GM18873 (cell line): Measurements from ENCODE around the gene USP17L20.
"Not testable (repeated sequence)": the region's sequence is repeated elsewhere in the genome, so short reads cannot be mapped to it uniquely, and the experiment has no call there.

ENCODE experiments used
- ATAC-seq: cut with Tn5 transposase; IDR thresholded peaks from one replicate; pipeline ENCODE4 v1.9.1; 2021; ENCODE audit warnings: mild to moderate bottlenecking, moderate library complexity, moderate number of reproducible peaks; ENCODE audit not compliant: unreplicated experiment, low FRiP score

The USP17L20 gene

GRCh38 chr4:9257824-9258223 is at the start of gene USP17L20:
Gene USP17L20 (plus strand): TSS chr4:9258124. CDS start chr4:9258124, 0 bp downstream.
- not testable (repeated sequence) for ATAC-seq

GRCh38 chr4:9210357-9210756 is 47.6 kb upstream of the USP17L20 start, which contains the start of gene USP17L10:
Gene USP17L10 (plus strand): TSS chr4:9210657. CDS start chr4:9210657, 0 bp downstream.
- not testable (repeated sequence) for ATAC-seq

- not testable (repeated sequence) for ATAC-seq
Observed at GRCh38 chr4:9214701-9215100, 43.2 kb upstream of the USP17L20 start.

- not testable (repeated sequence) for ATAC-seq
Observed at GRCh38 chr4:9215105-9215504, 42.8 kb upstream of the USP17L20 start, which contains the start of gene USP17L11. Gene USP17L11 (plus strand): TSS chr4:9215405. CDS start chr4:9215405, 0 bp downstream.

GRCh38 chr4:9219852-9220251 is 38.1 kb upstream of the USP17L20 start, which contains the start of gene USP17L12:
Gene USP17L12 (plus strand): TSS chr4:9220152. CDS start chr4:9220152, 0 bp downstream.
- not testable (repeated sequence) for ATAC-seq

GRCh38 chr4:9224596-9224995 is 33.3 kb upstream of the USP17L20 start, which contains the start of gene USP17L13:
Gene USP17L13 (plus strand): TSS chr4:9224896. CDS start chr4:9224896, 0 bp downstream.
- not testable (repeated sequence) for ATAC-seq

- ATAC-seq: not testable (repeated sequence)
Observed at GRCh38 chr4:9230249-9230648, 27.7 kb upstream of the USP17L20 start.

- ATAC-seq: not testable (repeated sequence)
Observed at GRCh38 chr4:9234085-9234484, 23.8 kb upstream of the USP17L20 start, which contains the start of gene USP17L15. Gene USP17L15 (plus strand): TSS chr4:9234385. CDS start chr4:9234385, 0 bp downstream.

- not testable (repeated sequence) for ATAC-seq
Observed at GRCh38 chr4:9238461-9238860, 19.5 kb upstream of the USP17L20 start.

- not testable (repeated sequence) for ATAC-seq
Observed at GRCh38 chr4:9243579-9243978, 14.3 kb upstream of the USP17L20 start, which contains the start of gene USP17L17. Gene USP17L17 (plus strand): TSS chr4:9243879. CDS start chr4:9243879, 0 bp downstream.

GRCh38 chr4:9247953-9248680 is 9.8 kb upstream of the USP17L20 start, which contains the start of gene USP17L18:
Gene USP17L18 (plus strand): TSS chr4:9248630. CDS start chr4:9248630, 0 bp downstream.
- not testable (repeated sequence) for ATAC-seq

GRCh38 chr4:9253078-9253477 is 4.8 kb upstream of the USP17L20 start, which contains the start of gene USP17L19:
Gene USP17L19 (plus strand): TSS chr4:9253378. CDS start chr4:9253378, 0 bp downstream.
- ATAC-seq: not testable (repeated sequence)

- ATAC-seq: not testable (repeated sequence)
Observed at GRCh38 chr4:9262572-9262971, 4.6 kb downstream of the USP17L20 start, which contains the start of gene USP17L21. Gene USP17L21 (plus strand): TSS chr4:9262872. CDS start chr4:9262872, 0 bp downstream.

GRCh38 chr4:9267319-9267718 is 9.4 kb downstream of the USP17L20 start, which contains the start of gene USP17L22:
Gene USP17L22 (plus strand): TSS chr4:9267619. CDS start chr4:9267619, 0 bp downstream.
- ATAC-seq: not testable (repeated sequence)

- not testable (repeated sequence) for ATAC-seq
Observed at GRCh38 chr4:9271719-9272118, 13.8 kb downstream of the USP17L20 start.
